ENCODE results near the gene LOXL3.
A peak's percentile ranks its signal among the peaks of the same experiment; 100 is the strongest.

The LOXL3 gene

GRCh38 chr2:74526649-74527230 is 27.0 kb downstream of the LOXL3 start:
- DNase-seq, result no peak

- no peak for DNase-seq
Observed at GRCh38 chr2:74525717-74526648, 27.8 kb downstream of the LOXL3 start, which contains the start of gene DQX1. Gene DQX1, minus strand, starts transcription at chr2:74526231. Its CDS starts 502 bp downstream, at chr2:74525729.

GRCh38 chr2:74524955-74525716 is 28.6 kb downstream of the LOXL3 start:
- DNase-seq, result no peak

- DNase-seq, result no peak
Observed at GRCh38 chr2:74524005-74524404, 29.7 kb downstream of the LOXL3 start.

- DNase-seq, result no peak
Observed at GRCh38 chr2:74522516-74522915, 31.2 kb downstream of the LOXL3 start.

- DNase-seq, result no peak
Observed at GRCh38 chr2:74516650-74517049, 37.1 kb downstream of the LOXL3 start.

- no peak for DNase-seq
Observed at GRCh38 chr2:74515981-74516633, 37.6 kb downstream of the LOXL3 start.

GRCh38 chr2:74515271-74515980 is 38.3 kb downstream of the LOXL3 start:
- DNase-seq, result no peak

GRCh38 chr2:74514368-74515270 is 39.1 kb downstream of the LOXL3 start, which contains the start of gene TLX2:
Gene TLX2, plus strand, starts transcription at chr2:74514450. Its CDS starts 357 bp downstream, at chr2:74514807.
- DNase-seq, result no peak

- no peak for DNase-seq
Observed at GRCh38 chr2:74513605-74514367, 40.0 kb downstream of the LOXL3 start.

GRCh38 chr2:74512744-74513604 is 40.8 kb downstream of the LOXL3 start:
- DNase-seq, result no peak

- DNase-seq, result no peak
Observed at GRCh38 chr2:74511104-74511989, 42.4 kb downstream of the LOXL3 start.

- no peak for DNase-seq
Observed at GRCh38 chr2:74510272-74510671, 43.5 kb downstream of the LOXL3 start.

GRCh38 chr2:74507926-74508520 is 45.7 kb downstream of the LOXL3 start:
- no peak for DNase-seq

GRCh38 chr2:74507145-74507925 is 46.4 kb downstream of the LOXL3 start, which contains the start of gene PCGF1:
Gene PCGF1, minus strand, starts transcription at chr2:74507695. Its CDS starts 27 bp downstream, at chr2:74507668.
- peak; percentile 44 for DNase-seq

- no peak for DNase-seq
Observed at GRCh38 chr2:74505448-74506246, 48.1 kb downstream of the LOXL3 start.

Measured in cortex of kidney (tissue), 1 donor.